Lower leg skin (tissue), 4 donors: ENCODE results near the gene OCA2. TPM values are rescaled to one million over a fixed set of nuclear protein-coding genes. Genes with fewer than 3 reads are reported as not detected.

Source experiments
- DNase-seq, 2 donors: peaks; one replicate each; pipeline ENCODE4 v3.0.0-alpha.2; 2019; ENCODE audit warnings: low spot score in 2 of 2
- H3K4me3 ChIP-seq: fragments of 200-600 bp; sonication (generic); 2 replicates; pipeline ENCODE4 v1.5.1; 2017; ENCODE audit warnings: mild to moderate bottlenecking, low read depth; ENCODE audit not compliant: poor library complexity, severe bottlenecking
- CTCF ChIP-seq, 3 donors: fragments of 450-650 bp; IDR thresholded peaks; one replicate each; pipeline ENCODE4 v1.5.1; 2016; ENCODE audit warnings: antibody characterized with exemption in 3 of 3, mild to moderate bottlenecking in 3 of 3, moderate library complexity in 2 of 3
- POLR2A ChIP-seq, 2 donors: fragments of 450-650 bp; IDR thresholded peaks; one replicate each; pipeline ENCODE4 v1.6.1; 2016 to 2017; ENCODE audit warnings: antibody characterized with exemption in 2 of 2, mild to moderate bottlenecking in 1 of 2, moderate library complexity in 1 of 2
- WGBS, 2 donors: methylation state at CpG; one replicate each; pipeline ENCODE4 v1.1.5; 2018; 5-methylcytosine and 5-hydroxymethylcytosine counted together
- intact Hi-C: fragments of 100-400 bp; cut with DNase I; formaldehyde crosslinking; loops from one replicate; pipeline ENCODE4 v1.15.0; 2023; ENCODE audit warnings: low total_unique reads
- total RNA-seq, 4 donors: library from RNA; depleted of rRNA; stranded (reverse); fragments of >200 nt; gene quantifications; one replicate each; pipeline ENCODE4 v1.1.0, GENCODE V29; 2016

Gene OCA2
- total RNA-seq, 4 donors from 2014 or later: 12.0 to 15.8 (median 13.9) TPM

- no peak overlapping the region for H3K4me3 ChIP-seq
- WGBS, 2 donors: 69 to 79% methylated on average over 6 of the region's 6 CpGs
- DNase-seq: no peak
- intact Hi-C loops: no loop called here
- TF ChIP-seq CTCF (IDR thresholded peaks at IDR 0.05) (no peak), POLR2A (IDR thresholded peaks at IDR 0.05) (no peak)
Observed at GRCh38 chr15:27784107-27784506, 315.0 kb downstream of the OCA2 start.

- 44 to 69% methylated on average over 3 of the region's 3 CpGs for WGBS, 2 donors
- H3K4me3 ChIP-seq: no peak overlapping the region
- no peak for DNase-seq
- intact Hi-C loops: no loop called here
- TF ChIP-seq CTCF (IDR thresholded peaks at IDR 0.05) (no peak), POLR2A (IDR thresholded peaks at IDR 0.05) (no peak)
Observed at GRCh38 chr15:27783678-27784077, 315.4 kb downstream of the OCA2 start.

- TF ChIP-seq POLR2A (IDR thresholded peaks at IDR 0.05) (no peak), CTCF (IDR thresholded peaks at IDR 0.05) (no peak)
- 56 to 59% methylated on average over 2 of the region's 2 CpGs for WGBS, 2 donors
- H3K4me3 ChIP-seq: no peak overlapping the region
- intact Hi-C loops: no loop called here
- DNase-seq: no peak
Observed at GRCh38 chr15:27782125-27782524, 317.0 kb downstream of the OCA2 start.

- no peak overlapping the region for H3K4me3 ChIP-seq
- 87 to 94% methylated on average over 12 to 15 of the region's 15 CpGs for WGBS, 2 donors
- TF ChIP-seq POLR2A (IDR thresholded peaks at IDR 0.05) (no peak), CTCF (IDR thresholded peaks at IDR 0.05) (no peak)
- intact Hi-C loops: no loop called here
- no peak for DNase-seq
Observed at GRCh38 chr15:27776501-27776900, 322.6 kb downstream of the OCA2 start.

- WGBS, 2 donors: 91 to 94% methylated on average over 9 of the region's 9 CpGs
- TF ChIP-seq CTCF (IDR thresholded peaks at IDR 0.05) (no peak), POLR2A (IDR thresholded peaks at IDR 0.05) (no peak)
- intact Hi-C loops: no loop called here
Observed at GRCh38 chr15:27774638-27775037, 324.5 kb downstream of the OCA2 start.

GRCh38 chr15:27774191-27774590 is 324.9 kb downstream of the OCA2 start:
- no peak overlapping the region for H3K4me3 ChIP-seq
- no peak for TF ChIP-seq CTCF (IDR thresholded peaks at IDR 0.05)
- TF ChIP-seq POLR2A (IDR thresholded peaks at IDR 0.05): no peak
- DNase-seq: no peak
- intact Hi-C loops: no loop called here
- WGBS, 2 donors: 89 to 93% methylated on average over 4 to 6 of the region's 6 CpGs

More at GRCh38 chr15:27774638-27775037, 324.5 kb downstream of the OCA2 start:
- DNase-seq: no peak
- H3K4me3 ChIP-seq: no peak overlapping the region
